SKM-1 treated with dmso at 0.1 percent for 144 hours (cell line): ENCODE results near the gene MGAT4C.
"Not testable (repeated sequence)": the region's sequence is repeated elsewhere in the genome, so short reads cannot be mapped to it uniquely, and the experiment has no call there.

Source experiments
- DNase-seq: peaks from one replicate; lab custom pipeline; 2025; ENCODE audit not compliant: unreplicated experiment; lab: John Stamatoyannopoulos, UW

The MGAT4C gene

DNA sequence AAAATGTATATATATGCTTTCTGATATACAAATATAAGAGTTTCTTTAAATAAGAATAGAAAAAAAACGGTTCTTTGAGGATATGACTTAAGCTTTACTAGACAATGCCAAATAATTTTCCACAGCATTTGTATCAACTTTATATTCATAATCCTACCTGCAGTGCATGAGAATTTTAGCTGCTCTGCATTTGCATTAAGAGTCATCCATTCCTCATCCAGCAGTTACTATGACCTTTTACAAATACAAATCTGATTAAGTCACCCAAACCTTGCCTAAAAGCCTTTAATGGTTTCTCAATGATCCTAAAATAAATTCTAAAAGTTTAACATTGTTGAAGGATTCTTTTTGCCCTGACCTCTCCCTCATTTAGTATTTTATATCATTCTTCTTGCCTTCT, 116.5 kb downstream of the MGAT4C start:
- DNase-seq: no peak

DNA sequence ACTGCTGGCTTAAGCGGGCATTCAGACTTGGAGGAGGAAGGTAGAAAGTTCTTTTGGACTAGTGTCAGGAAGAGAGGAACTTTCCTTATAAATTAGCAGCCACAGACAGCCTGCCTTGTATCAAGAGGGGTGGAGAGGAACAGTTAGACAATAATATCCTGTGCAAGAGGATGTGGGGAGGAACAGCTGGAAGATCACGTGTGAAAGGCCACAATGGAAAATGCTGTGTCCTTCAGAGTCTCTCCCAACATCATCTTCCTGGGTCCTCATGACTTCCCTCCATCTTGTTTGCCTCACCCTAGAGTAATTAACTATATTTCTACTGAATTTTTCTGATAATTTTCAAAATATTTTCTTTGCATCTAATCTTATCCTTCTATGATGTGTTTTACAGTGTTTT, 117.4 kb downstream of the MGAT4C start:
- DNase-seq: no peak

DNA sequence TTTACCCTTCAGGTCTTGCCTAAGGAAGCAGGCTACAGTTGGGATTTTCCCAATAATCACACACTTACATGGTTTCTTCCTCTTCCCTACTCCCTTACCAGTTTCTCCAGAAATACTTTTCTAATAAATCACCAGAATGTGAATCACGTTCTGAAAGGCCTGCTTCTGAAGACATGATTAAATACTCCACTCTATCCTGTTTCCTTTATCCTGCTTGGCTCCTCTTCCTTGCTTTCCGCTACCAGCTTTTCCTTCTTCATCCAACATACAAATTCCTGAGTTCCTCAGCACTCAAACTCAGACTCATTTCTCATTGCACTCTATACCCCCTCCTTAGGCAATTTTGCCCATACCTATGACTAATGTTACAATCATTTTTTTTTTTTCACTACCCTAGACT, 118.3 kb downstream of the MGAT4C start:
- DNase-seq: no peak

DNA sequence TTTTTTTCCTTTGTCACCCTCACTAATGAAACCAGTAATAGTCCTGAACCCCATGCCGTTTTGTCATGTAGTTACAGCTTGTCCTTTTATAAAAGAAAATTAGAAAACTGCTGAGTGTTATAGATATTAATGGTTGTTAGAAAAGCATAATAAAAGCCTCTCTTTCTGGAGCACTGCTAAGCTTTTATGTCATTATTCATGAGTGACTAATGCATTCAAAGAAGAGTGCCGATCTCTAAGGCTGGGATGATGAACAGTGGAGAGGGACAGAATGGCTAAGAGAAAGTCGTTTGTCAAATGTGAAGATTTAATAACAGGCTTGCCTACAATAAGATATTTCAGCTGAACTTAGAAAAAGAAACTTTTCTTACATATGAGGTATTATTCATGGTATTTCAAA, 121.6 kb downstream of the MGAT4C start:
- no peak for DNase-seq

DNA sequence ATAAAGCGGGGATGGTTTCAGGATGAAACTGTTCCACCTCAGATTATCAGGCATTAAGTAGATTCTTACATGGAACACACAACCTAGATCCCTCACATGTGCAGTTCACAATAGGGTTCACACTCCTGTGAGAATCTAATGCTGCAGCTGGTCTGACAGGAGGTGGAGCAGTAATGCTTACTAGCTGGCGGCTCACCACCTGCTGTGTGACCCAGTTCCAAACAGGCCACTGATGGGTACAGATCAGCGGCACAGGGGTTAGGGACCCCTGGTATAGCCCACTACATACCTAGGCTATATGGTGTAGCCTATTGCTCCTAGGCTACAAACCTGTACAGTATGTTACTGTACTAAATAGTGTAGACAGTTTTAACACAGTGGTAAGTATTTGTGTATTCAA, 129.3 kb downstream of the MGAT4C start:
- not testable (repeated sequence) for DNase-seq

DNA sequence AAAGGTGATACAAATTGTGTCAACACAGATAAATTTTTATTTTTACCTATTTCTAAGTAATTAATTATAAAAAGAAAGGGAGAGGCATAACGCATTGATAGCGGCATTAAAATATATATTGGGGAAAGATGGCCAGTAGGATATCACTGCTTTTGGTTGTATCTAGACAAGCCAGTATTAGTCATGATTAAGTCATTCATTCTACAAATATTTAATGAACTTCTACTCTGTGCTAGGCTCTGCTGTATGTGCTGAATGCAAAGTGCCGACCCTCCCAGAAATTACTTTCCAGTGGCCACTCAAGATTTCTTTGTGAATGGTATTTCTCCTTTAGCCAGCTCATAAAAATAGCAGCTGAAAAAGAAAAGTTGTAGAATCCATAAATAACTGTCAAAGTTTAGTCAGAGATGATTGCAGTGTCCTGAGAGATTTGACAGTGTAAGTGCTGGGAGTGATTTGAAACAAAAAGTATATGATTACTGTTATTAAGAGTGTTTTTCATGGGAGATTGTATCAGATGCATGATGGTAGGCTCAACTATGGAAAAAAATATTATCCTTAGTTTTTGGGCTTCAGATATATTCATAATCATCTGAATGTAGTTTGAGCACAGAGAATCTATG, 133.2 kb downstream of the MGAT4C start:
- no peak for DNase-seq

DNA sequence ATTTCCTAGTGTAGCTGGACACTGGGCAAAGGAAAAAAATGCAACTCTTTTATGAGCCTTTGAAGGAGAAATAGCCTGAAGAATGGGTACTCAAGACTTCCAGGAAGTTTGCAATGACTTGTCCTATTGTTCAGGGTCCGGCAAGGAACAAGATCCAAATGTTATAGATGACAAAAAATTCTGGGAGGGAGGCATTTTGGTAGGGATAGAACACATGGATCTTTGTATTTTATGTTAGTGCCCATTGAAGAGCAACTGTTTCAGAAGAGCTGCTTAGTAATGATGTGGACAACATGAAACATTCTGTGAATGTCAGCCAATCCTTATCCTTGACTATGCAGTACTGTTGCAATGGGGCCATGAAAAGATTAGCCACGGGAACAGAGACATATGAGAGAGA, 138.0 kb downstream of the MGAT4C start:
- no peak for DNase-seq

DNA sequence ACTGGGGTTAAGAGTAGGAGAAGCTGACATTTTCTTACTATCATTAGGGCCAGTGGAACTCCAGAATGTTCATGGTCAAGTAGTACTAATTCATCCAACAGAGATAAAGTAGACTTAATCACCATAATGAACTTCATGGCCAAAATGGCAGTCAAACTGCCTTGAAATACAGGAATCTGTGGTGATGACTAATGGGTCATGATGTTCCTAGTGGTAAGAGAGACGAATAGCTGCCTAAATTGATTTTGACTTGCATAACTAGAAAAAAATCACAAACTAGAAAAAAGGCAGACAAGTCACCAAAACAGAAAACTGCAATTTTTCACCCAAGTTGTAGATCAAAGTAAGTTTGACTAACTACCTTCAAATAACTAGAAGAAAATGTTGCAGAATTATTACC, 138.5 kb downstream of the MGAT4C start:
- DNase-seq: no peak

DNA sequence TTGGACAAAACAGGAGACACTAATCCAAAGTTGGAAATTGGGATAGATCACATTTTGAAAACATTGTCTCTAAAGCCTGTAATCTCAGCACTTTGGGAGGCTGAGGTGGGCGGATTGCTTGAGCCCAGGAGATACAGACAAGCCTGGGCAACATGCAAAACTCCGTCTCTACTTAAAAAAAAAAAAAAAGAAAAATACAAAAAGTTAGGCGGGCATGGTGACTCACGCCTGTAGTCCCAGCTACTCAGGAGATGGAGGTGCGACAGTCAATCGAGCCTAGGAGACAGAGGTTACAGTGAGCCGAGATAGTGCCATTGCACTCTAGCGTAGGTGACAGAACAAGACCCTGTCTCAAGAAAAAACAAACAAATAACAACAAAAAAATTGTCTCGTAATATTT, 152.1 kb downstream of the MGAT4C start:
- no peak for DNase-seq

DNA sequence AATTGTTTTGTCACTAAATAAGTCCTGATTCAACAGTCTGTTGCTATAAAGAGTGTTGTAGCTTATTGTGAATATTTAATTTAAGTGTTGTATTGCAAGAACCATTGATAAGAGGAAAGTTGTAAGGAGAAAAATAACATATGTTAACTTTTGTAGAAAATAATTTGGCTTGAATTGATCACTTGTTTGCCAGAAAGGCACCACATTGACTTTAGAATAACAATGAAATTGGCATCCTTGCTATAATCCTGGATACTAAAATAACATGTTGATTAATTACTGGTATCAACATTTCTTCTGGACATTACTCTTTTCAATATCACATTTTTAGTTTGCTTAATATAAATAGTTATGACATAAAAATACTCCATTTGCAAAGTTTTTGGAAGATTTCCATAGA, 159.0 kb downstream of the MGAT4C start:
- no peak for DNase-seq

DNA sequence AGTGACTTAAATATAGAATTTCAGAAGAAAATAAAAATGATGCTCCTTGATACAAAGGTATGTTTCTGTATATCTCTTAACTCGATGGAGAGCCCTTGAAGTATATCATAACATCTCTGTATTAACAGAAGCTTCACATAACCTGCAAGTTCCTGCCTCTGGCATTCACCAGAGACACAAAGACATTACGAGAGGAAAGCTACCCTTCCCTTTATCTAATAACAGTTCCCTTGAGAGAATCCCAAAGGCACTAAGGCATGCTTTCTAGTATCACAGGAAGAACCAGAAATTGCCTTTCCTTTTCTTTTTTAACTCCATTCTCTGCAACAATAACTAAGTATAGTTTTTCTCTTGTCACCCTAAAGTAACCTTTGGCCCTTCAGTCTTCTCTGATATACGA, 164.5 kb downstream of the MGAT4C start:
- no peak for DNase-seq

DNA sequence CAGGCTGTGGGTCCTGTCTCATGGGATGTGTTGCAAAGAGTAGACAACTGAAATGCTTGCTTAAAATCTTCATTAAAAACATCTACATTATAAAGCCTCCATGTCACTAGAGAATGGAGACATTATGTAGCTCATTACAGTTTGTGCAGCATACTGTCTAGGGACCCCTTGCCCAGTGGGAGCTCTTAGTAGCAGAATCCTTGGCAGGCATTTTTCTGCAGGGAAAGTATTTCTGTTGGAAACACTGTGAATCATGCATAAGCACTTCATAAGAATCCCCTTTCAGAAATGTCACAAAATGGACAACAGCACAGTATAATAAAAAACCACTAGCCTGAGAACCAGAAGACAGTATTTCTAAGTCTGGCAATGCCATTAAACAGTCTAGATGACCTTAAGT, 174.3 kb downstream of the MGAT4C start:
- DNase-seq: no peak

DNA sequence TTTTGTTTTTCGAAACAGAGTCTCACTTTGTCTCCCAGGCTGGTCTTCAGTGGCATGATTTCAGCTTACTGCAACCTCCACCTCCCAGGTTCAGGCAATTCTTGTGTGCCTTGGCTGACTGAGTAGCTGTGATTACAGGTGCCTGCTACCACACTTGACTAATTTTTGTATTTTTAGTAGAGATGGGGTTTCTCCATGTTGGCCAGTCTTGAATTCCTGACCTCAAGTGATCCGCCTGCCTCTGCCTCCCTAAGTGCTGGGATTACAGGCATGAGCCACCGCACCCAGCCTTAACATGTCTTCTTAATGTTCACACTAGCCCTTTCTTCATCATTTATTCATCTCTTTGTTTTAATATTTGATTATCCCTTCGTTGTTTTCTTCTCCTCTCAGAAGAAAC, 197.1 kb downstream of the MGAT4C start:
- DNase-seq: not testable (repeated sequence)

DNA sequence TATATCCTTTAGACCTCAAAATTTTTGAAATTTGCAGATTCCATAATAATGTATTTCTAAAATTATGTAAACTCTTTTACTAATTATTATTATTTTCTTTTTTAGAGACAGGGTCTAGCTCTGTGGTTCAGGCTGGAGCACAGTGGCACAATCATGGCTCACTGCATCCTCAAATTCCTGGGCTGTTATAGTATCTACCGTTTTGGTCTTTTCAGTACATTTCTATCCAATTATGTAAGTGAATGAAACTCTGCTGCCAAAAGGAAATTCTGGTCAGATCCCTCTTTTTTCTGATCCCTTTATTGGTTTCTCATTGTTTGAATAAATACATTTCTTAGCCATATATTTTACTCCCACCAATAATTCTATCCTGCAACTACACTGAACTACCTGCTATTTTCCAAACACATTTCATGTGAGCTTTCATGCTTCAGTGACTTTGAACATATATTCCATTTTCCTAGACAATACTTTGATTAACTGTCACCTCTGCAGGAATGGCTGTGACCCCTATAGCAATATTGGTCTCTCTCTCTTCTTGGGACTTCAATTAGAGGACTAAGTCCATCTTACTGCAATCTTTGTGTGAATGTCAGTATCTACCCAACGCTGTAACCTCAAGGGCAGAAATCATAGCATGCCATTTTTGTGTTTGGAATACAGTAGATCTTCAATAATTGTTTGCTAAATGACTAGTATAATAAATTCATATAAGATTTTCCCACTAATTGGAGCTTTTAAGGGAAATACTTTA, 198.9 kb downstream of the MGAT4C start:
- no peak for DNase-seq

DNA sequence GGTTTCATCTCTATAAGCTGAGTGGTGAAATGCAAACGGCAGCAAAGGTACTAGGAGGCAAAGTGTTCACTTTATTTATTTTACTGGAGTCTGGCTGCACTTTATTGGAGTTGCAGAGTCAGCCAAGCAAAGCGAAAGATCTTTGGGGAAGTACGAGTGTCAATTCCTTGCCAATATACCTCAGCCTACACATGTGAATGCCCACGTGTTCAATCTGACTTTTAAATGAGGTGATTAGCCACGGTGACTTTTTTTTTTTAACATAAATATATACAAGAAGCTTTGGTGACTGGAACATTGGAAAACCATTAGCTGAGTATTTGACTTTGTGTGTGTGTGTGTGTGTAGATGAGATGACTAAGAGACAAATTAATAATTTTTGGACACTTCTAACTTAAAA, 203.3 kb downstream of the MGAT4C start:
- DNase-seq: no peak

DNA sequence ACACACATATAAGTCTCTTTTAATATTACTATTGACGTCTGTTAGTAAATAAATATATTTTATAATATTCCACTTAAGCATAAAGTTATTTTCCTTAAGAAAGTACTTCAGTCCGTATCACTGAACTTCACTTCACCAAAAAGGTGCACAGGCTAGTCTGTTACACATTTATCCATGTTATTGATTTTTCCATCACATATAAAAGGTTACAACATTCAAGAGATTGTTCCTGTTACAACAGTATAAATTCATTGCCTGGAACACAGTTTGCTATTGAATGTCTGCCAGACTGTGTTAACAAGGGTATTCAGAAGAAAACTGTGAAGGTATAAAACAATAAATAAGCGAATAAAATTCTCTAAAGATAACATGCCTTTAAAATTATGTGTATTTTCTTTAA, 206.2 kb downstream of the MGAT4C start:
- DNase-seq: no peak

DNA sequence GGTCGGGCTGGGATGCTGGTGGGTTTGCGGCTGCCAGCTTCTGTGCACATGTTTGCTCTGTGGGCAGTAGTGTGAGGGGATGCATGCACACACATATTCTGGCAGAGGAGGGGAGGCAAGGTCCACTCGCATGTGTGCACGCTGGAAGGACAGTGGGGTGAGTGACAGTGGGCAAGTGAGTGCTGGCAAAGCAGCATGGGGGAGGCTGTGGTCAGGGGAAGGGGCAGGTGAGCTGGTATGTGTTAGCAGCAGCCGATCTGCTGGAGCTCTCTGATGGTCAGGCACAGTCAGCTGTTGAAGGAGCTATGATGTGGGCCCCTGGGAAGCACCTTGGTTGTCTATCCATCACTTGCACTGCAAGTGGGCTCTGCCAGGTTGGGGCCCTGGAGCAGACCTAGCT, 211.8 kb downstream of the MGAT4C start:
- DNase-seq: no peak

DNA sequence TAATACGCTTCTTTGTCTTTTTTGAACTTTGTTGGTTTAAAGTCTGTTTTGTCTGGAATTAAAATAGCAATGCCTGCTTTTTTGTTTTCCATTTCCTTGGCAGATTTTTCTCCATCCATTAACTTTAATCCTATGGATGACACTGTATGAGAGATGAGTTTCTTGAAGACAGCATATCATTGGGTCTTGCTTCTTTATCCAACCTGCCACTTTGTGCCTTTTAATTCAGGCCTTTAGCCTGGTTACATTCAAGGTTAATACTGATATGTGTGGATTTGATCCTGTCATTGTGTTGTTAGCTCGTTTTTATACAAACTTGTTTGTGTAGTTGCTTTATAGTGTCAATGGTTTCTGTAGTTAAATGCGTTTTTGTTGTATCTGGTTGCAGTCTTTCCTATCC, 214.1 kb downstream of the MGAT4C start:
- DNase-seq: no peak

DNA sequence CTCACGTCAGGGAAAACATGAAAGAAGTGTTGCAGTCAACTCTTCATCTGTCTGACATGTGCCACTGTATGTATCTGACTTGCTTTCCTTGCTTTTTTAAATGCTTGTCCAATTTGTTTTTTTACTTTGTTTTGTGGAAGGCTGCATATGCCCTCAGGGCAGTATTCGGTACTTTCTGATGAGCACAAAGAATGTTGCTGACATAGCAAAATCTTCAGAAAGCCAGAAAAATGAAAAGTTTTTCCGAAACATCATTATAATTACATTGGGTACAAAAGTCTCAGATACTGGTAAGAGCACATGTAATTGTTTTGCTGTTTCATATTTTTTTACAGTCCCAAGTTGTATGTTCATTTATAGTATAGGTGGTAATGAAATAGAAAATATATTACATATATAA, 237.8 kb downstream of the MGAT4C start:
- no peak for DNase-seq

DNA sequence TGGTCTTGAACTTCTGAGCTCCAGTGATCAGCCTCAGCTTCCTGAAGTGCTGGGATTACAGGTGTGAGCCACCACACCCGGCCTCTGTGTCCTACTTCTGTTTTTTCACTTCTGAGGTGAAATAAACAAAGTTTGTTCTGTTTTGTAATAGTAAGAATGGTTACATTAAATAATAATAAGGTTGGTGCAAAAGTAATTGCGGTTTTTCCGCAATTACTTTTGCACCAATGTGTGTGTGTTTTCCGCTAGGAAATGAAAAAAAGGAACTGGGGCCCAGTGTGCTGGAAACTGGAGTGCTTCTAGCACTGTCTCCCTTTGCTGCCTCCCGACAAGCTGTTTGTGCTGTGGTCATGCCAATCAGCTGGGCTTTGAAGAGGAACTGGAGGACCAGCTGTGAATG, 241.2 kb downstream of the MGAT4C start:
- no peak for DNase-seq

DNA sequence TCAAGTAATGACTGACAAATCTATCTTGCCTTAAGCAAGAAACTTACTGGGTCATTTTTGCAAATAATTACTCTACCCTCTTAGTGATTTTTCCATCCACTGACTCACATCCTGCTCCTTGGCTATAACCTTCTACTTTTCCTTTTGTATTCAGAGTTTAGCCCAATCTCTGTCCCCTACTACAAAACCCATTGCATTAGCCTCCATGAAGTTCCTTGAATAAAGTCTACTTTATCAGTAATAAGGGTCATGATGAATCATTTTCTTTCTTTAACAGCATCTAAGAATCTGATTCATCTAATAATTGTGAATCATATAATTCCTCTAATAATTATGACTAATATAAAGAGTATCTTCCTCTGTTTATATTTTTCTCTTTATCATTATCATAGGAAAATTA, 249.5 kb downstream of the MGAT4C start:
- no peak for DNase-seq

DNA sequence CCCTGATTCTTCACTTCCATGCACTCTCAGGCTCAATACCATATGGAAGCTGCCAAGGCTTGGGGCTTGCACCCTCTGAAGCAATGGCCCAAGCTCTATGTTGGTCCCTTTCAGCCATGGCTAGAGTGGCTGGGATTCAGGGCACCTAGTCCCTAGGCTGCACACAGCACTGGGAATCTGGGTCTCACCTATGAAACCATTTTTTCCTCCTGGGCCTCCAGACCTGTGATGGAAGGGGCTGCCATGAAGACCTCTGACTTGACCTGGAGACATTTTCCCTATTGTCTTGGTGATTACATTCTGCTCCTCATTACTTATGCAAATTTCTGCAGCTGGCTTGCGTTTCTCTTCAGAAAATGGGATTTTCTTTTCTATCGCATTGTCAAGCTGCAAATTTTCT, 258.1 kb downstream of the MGAT4C start:
- no peak for DNase-seq

DNA sequence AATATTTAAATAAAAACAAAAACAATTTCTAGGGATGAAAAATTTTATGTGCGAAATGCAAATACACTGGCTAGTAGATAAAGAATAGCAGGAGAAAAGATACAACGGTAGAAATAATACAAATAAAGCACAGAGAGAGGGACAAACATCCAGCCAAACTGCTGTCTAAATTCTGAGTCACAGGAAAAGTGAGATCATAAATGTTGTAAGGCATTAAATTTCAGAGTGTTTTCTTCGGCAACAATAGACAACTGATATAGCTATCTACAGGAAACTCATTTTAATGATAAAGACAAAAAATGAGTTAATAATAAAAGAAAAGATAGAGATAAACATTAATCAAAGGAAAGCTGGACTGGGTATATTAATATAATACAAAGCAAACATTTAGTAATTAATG, 259.9 kb downstream of the MGAT4C start:
- no peak for DNase-seq
